ENCODE measurements around the gene EFCAB7. TPM values are rescaled to one million over a fixed set of nuclear protein-coding genes. Genes with fewer than 3 reads are reported as not detected.

The EFCAB7 gene
- total RNA-seq, 1 experiment from 2014 or later = 3.6 TPM

GRCh38 chr1:63592536-63593302, 69.4 kb downstream of the EFCAB7 start:
- TSS peak; percentile 45 for BruUV-seq (replicated peaks)
- Histone ChIP-seq H3K27me3 (ENCODE audit: low read length) (no peaks in the 10 kb centered on the region), H3K4me3 (ENCODE audit: low read length) (peak overlapping the region; percentile 97), H3K4me2 (ENCODE audit: low read length) (peak overlapping the region; percentile 89), H3K9ac (ENCODE audit: low read length) (peak overlapping the region; percentile 66), H3K36me3 (ENCODE audit: low read depth, low read length) (no peaks in the 10 kb centered on the region), H3F3A (ENCODE audit: low read length, unreplicated experiment) (no peaks in the 10 kb centered on the region), H3K27ac (ENCODE audit: low read length) (peak overlapping the region; percentile 79), H3K9me2 (replicated peaks; ENCODE audit: low read length) (no peaks in the 10 kb centered on the region), H4K20me1 (ENCODE audit: low read length) (peaks cover 9% of the 10 kb centered on the region; the same call in 1 of the 2 replicates), H3K4me1 (ENCODE audit: insufficient read depth, low read length) (peaks cover 26% of the 10 kb centered on the region), H3K9me3 (ENCODE audit: low read length) (no peaks in the 10 kb centered on the region), H3K79me2 (ENCODE audit: low read length) (peaks cover 59% of the 10 kb centered on the region), H2AFZ (ENCODE audit: low read length) (peak overlapping the region; percentile 95)
- DNase-seq (peak; percentile 74), ATAC-seq (no peak)
- ChIA-PET POLR2A (ENCODE audit: unreplicated experiment) (interaction anchor here (0.6 kb wide), 1 partner anchor 781 kb away, joined by 3 read pairs; no protein-coding TSS in a partner anchor), CTCF (no interaction called here)
- TF ChIP-seq EZH2phosphoT487 (IDR thresholded peaks at IDR 0.05; ENCODE audit: borderline replicate concordance, low read length) (no peak), EZH2 (IDR thresholded peaks at IDR 0.05; ENCODE audit: low read length, unreplicated experiment) (no peak)
- TF ChIP-seq, protein P1, sequence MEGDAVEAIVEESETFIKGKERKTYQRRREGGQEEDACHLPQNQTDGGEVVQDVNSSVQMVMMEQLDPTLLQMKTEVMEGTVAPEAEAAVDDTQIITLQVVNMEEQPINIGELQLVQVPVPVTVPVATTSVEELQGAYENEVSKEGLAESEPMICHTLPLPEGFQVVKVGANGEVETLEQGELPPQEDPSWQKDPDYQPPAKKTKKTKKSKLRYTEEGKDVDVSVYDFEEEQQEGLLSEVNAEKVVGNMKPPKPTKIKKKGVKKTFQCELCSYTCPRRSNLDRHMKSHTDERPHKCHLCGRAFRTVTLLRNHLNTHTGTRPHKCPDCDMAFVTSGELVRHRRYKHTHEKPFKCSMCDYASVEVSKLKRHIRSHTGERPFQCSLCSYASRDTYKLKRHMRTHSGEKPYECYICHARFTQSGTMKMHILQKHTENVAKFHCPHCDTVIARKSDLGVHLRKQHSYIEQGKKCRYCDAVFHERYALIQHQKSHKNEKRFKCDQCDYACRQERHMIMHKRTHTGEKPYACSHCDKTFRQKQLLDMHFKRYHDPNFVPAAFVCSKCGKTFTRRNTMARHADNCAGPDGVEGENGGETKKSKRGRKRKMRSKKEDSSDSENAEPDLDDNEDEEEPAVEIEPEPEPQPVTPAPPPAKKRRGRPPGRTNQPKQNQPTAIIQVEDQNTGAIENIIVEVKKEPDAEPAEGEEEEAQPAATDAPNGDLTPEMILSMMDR (conservative IDR thresholded peaks at IDR 0.05; ENCODE audit: low read depth, low read length) = no peak
- intact Hi-C loops (cut with micrococcal nuclease) = no loop called here

GRCh38 chr1:63593303-63593885, 70.1 kb downstream of the EFCAB7 start, which contains the start of gene PGM1:
Gene PGM1, plus strand, starts transcription at chr1:63593411. Its CDS starts 78 bp downstream, at chr1:63593489.
- Histone ChIP-seq H3K27ac (ENCODE audit: low read length) (peak within 1 kb of the TSS; percentile 79), H4K20me1 (ENCODE audit: low read length) (peaks cover 9% of the 10 kb centered on the region; the same call in 1 of the 2 replicates), H3K36me3 (ENCODE audit: low read depth, low read length) (no peaks in the 10 kb centered on the region), H3K9me3 (ENCODE audit: low read length) (no peaks in the 10 kb centered on the region), H3K4me1 (ENCODE audit: insufficient read depth, low read length) (peaks cover 26% of the 10 kb centered on the region), H3K79me2 (ENCODE audit: low read length) (peaks cover 66% of the 10 kb centered on the region), H2AFZ (ENCODE audit: low read length) (peak within 1 kb of the TSS; percentile 95), H3F3A (ENCODE audit: low read length, unreplicated experiment) (no peaks in the 10 kb centered on the region), H3K9me2 (replicated peaks; ENCODE audit: low read length) (no peaks in the 10 kb centered on the region), H3K9ac (ENCODE audit: low read length) (peak within 1 kb of the TSS; percentile 66), H3K27me3 (ENCODE audit: low read length) (no peaks in the 10 kb centered on the region), H3K4me3 (ENCODE audit: low read length) (peak within 1 kb of the TSS; percentile 97), H3K4me2 (ENCODE audit: low read length) (peak within 1 kb of the TSS; percentile 89)
- peak; percentile 69 for DNase-seq
- TF ChIP-seq EZH2 (IDR thresholded peaks at IDR 0.05; ENCODE audit: low read length, unreplicated experiment) = no peak
- TF ChIP-seq, protein P1 (conservative IDR thresholded peaks at IDR 0.05; ENCODE audit: low read depth, low read length) = no peak
- peak; percentile 83 for TF ChIP-seq EZH2phosphoT487 (IDR thresholded peaks at IDR 0.05; ENCODE audit: borderline replicate concordance, low read length)
- no TSS peak for BruUV-seq (replicated peaks)
- intact Hi-C loops (cut with micrococcal nuclease) = no loop called here
- CTCF ChIA-PET = no interaction called here
- ATAC-seq = peak; percentile 72
- POLR2A ChIA-PET (ENCODE audit: unreplicated experiment) = interaction anchor here (0.6 kb wide), 1 partner anchor 780 kb away, joined by 3 read pairs; no protein-coding TSS in a partner anchor

Measured in PC-3 (cell line).